Loucy (cell line): Measurements from ENCODE around the gene JAM3.

Experiments
- EZH2phosphoT487 ChIP-seq: fragments of 200-600 bp; IDR thresholded peaks from 2 replicates; pipeline ENCODE4 v1.6.1; 2018; ENCODE audit warnings: antibody characterized with exemption, mild to moderate bottlenecking, moderate library complexity, borderline replicate concordance
- TF ChIP-seq, protein P1 (sequence below): fragments of 200-600 bp; sonication (generic); conservative IDR thresholded peaks from 2 replicates; pipeline ENCODE4 v1.5.1; 2014; ENCODE audit warnings: mild to moderate bottlenecking, antibody characterized with exemption, low read length

DNA sequence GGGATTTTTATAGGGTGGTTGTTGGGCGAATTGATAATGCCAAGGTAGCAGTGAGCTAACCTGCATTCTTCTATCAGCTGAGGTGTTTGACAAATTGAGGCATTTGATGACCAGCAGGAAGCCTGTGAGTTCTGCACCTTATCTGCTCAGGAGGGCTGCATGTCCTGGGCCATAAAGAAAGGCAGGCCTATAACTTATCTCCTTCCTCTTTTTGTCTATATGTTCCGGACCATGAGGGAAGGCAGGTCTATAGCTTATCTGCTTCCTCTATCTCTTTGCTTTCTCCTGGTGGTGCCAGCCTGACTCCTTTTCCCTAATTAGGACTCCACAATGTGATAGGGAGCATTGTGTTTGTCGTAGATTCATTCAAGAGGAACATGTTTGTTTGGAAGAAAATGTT, 8.6 kb upstream of the JAM3 start:
- TF ChIP-seq, protein P1, sequence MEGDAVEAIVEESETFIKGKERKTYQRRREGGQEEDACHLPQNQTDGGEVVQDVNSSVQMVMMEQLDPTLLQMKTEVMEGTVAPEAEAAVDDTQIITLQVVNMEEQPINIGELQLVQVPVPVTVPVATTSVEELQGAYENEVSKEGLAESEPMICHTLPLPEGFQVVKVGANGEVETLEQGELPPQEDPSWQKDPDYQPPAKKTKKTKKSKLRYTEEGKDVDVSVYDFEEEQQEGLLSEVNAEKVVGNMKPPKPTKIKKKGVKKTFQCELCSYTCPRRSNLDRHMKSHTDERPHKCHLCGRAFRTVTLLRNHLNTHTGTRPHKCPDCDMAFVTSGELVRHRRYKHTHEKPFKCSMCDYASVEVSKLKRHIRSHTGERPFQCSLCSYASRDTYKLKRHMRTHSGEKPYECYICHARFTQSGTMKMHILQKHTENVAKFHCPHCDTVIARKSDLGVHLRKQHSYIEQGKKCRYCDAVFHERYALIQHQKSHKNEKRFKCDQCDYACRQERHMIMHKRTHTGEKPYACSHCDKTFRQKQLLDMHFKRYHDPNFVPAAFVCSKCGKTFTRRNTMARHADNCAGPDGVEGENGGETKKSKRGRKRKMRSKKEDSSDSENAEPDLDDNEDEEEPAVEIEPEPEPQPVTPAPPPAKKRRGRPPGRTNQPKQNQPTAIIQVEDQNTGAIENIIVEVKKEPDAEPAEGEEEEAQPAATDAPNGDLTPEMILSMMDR = no peak
- TF ChIP-seq EZH2phosphoT487 = no peak
